HCT116 (cell line): ENCODE measurements around the gene CIC. TPM values are rescaled to one million over a fixed set of nuclear protein-coding genes. Genes with fewer than 3 reads are reported as not detected.

Experiments
- ATAC-seq: fragments of 200-7000 bp; cut with Tn5 transposase; 2 replicates; pipeline ENCODE4 v1.9.1; 2020; ENCODE audit warnings: mild to moderate bottlenecking, moderate library complexity
- BruUV-seq: library from RNA; stranded (reverse); fragments of 400-500 nt; replicated peaks from 2 replicates; lab custom pipeline; 2021; lab: Mats Ljungman, UMichigan
- CTCF ChIA-PET: fragments of 300-600 bp; sonication (Branson Sonifier 250); formaldehyde crosslinking; loops from one replicate; lab custom pipeline; 2021; ENCODE audit warnings: antibody characterized with exemption; lab: Charles Lee
- POLR2A ChIA-PET: fragments of 300-600, 350-600 bp; sonication (Branson Sonifier 250); formaldehyde crosslinking; loops from one replicate; lab custom pipeline; 2021; ENCODE audit warnings: antibody characterized with exemption; lab: Charles Lee
- RAD21 ChIA-PET, 2 experiments: fragments of 300-600 bp; sonication (Branson Sonifier 250); formaldehyde crosslinking; loops; one replicate each; lab custom pipeline; 2023; ENCODE audit warnings: low total read pairs in 2 of 2; ENCODE audit not compliant: uncharacterized antibody in 2 of 2, unreplicated experiment in 2 of 2, low non-redundant PET in 1 of 2; lab: Charles Lee
- DNase-seq: peaks from one replicate; pipeline ENCODE4 v3.0.0-alpha.2; 2010; ENCODE audit warnings: low read depth, low spot score
- H2AFZ ChIP-seq: fragments of 200-600 bp; shearing (Covaris generic), sonication (generic); 2 replicates; pipeline ENCODE4 v1.6.1; 2017; ENCODE audit warnings: low read depth, mixed run types, mixed read lengths, antibody characterized with exemption, low read length; ENCODE audit not compliant: poor library complexity, severe bottlenecking
- H3K27ac ChIP-seq: 2 replicates; pipeline ENCODE4 v1.5.1; 2012; ENCODE audit warnings: low read depth, low read length
- H3K27me3 ChIP-seq: fragments of 200-600 bp; sonication (generic); 2 replicates; pipeline ENCODE4 v1.6.1; 2016; ENCODE audit warnings: mixed run types, low read length, mixed read lengths; ENCODE audit not compliant: insufficient read depth
- H3K36me3 ChIP-seq, 2 experiments: fragments of 200-500 bp in 1 of 2; fragments of 200-600 bp in 1 of 2; sonication (Bioruptor generic) in 1 of 2; sonication (generic) in 1 of 2; 2 replicates each; pipeline versions ENCODE4 v1.5.1 to v1.6.1; 2014 to 2016; ENCODE audit warnings: low read length in 2 of 2, inconsistent platforms in 1 of 2, mixed read lengths in 1 of 2, mixed run types in 1 of 2; ENCODE audit not compliant: insufficient read depth in 2 of 2, control insufficient read depth in 1 of 2
- H3K4me1 ChIP-seq, 2 experiments: fragments of 200-600 bp in 1 of 2; sonication (generic) in 1 of 2; 2 replicates each; pipeline versions ENCODE4 v1.5.1 to v1.6.1; 2012 to 2017; ENCODE audit warnings: low read length in 2 of 2, inconsistent platforms in 1 of 2, mild to moderate bottlenecking in 1 of 2, mixed read lengths in 1 of 2, mixed run types in 1 of 2, moderate library complexity in 1 of 2; ENCODE audit not compliant: insufficient read depth in 2 of 2, control insufficient read depth in 1 of 2
- H3K4me2 ChIP-seq: fragments of 200-600 bp; sonication (generic); 2 replicates; pipeline ENCODE4 v1.6.1; 2017; ENCODE audit warnings: mixed run types, low read length, mixed read lengths
- H3K4me3 ChIP-seq, 2 experiments: fragments of 200-600 bp in 1 of 2; sonication (generic) in 1 of 2; replicated peaks in 1 of 2; 2 replicates each; pipeline ENCODE4 v1.5.1; 2011 to 2016; ENCODE audit warnings: low read length in 2 of 2, control low read depth in 1 of 2, low read depth in 1 of 2, mild to moderate bottlenecking in 1 of 2, mixed read lengths in 1 of 2, mixed run types in 1 of 2
- H3K79me2 ChIP-seq: fragments of 200-600 bp; sonication (generic); 2 replicates; pipeline ENCODE4 v1.6.1; 2017; ENCODE audit warnings: mild to moderate bottlenecking, mixed run types, low read length, moderate library complexity, mixed read lengths; ENCODE audit not compliant: insufficient read depth
- H3K9ac ChIP-seq: fragments of 200-600 bp; sonication (generic); 2 replicates; pipeline ENCODE4 v1.6.1; 2016; ENCODE audit warnings: low read length, mixed read lengths
- H3K9me2 ChIP-seq: fragments of 200-600 bp; sonication (generic), shearing (Covaris generic); 2 replicates; pipeline ENCODE4 v1.6.1; 2017; ENCODE audit warnings: mixed run types, mild to moderate bottlenecking, moderate library complexity; ENCODE audit not compliant: insufficient read depth
- H3K9me3 ChIP-seq, 2 experiments: fragments of 200-500 bp in 1 of 2; fragments of 200-600 bp in 1 of 2; sonication (Bioruptor generic) in 1 of 2; sonication (generic) in 1 of 2; 2 replicates each; pipeline ENCODE4 v1.6.1; 2014 to 2017; ENCODE audit warnings: low read length in 2 of 2, mixed read lengths in 2 of 2, inconsistent platforms in 1 of 2, low read depth in 1 of 2, mild to moderate bottlenecking in 1 of 2, mixed run types in 1 of 2, moderate library complexity in 1 of 2; ENCODE audit not compliant: control insufficient read depth in 1 of 2, insufficient read depth in 1 of 2
- H4K20me1 ChIP-seq: fragments of 200-600 bp; sonication (generic), shearing (Covaris generic); 2 replicates; pipeline ENCODE4 v1.6.1; 2017; ENCODE audit warnings: mixed run types, mild to moderate bottlenecking, moderate library complexity; ENCODE audit not compliant: insufficient read depth
- ATF3 ChIP-seq: IDR thresholded peaks from 2 replicates; pipeline ENCODE4 v1.6.1; 2012
- CBX3 ChIP-seq: IDR thresholded peaks from 2 replicates; pipeline ENCODE4 v1.6.1; 2012; ENCODE audit warnings: low read depth
- CTCF ChIP-seq, 3 experiments: fragments of 200-600 bp in 1 of 3; sonication (generic) in 1 of 3; IDR thresholded peaks in 2 of 3; conservative IDR thresholded peaks in 1 of 3; 2 replicates each; pipeline ENCODE4 v1.5.1; 2012 to 2017; ENCODE audit warnings: low read depth in 2 of 3, low read length in 2 of 3, antibody characterized with exemption in 1 of 3, borderline replicate concordance in 1 of 3, control low read depth in 1 of 3, mild to moderate bottlenecking in 1 of 3, mixed read lengths in 1 of 3, mixed run types in 1 of 3, moderate library complexity in 1 of 3; ENCODE audit not compliant: insufficient read depth in 1 of 3
- ELF1 ChIP-seq: IDR thresholded peaks from 2 replicates; pipeline ENCODE4 v1.6.1; 2012; ENCODE audit warnings: low read depth, borderline replicate concordance
- EZH2 ChIP-seq: fragments of 200-600 bp; sonication (generic); IDR thresholded peaks from 2 replicates; pipeline ENCODE4 v1.6.1; 2017; ENCODE audit warnings: antibody characterized with exemption, mixed run types
- EZH2phosphoT487 ChIP-seq: fragments of 200-600 bp; IDR thresholded peaks from 2 replicates; pipeline ENCODE4 v1.6.1; 2018; ENCODE audit warnings: antibody characterized with exemption, borderline replicate concordance
- FOSL1 ChIP-seq: IDR thresholded peaks from 2 replicates; pipeline ENCODE4 v1.6.1; 2012; ENCODE audit warnings: low read depth
- JUND ChIP-seq: IDR thresholded peaks from 2 replicates; pipeline ENCODE4 v1.6.1; 2012
- POLR2A ChIP-seq: IDR thresholded peaks from 2 replicates; pipeline ENCODE4 v1.7.0; 2011; ENCODE audit warnings: borderline replicate concordance; ENCODE audit not compliant: insufficient read depth, insufficient read length; ENCODE audit errors: extremely low read depth
- POLR2AphosphoS5 ChIP-seq: IDR thresholded peaks from 2 replicates; pipeline ENCODE4 v1.6.1; 2011; ENCODE audit warnings: mild to moderate bottlenecking, low read depth, low read length, moderate library complexity
- SIN3A ChIP-seq: IDR thresholded peaks from 2 replicates; pipeline ENCODE4 v1.6.1; 2012; ENCODE audit warnings: low read depth
- TCF7L2 ChIP-seq: IDR thresholded peaks from 2 replicates; pipeline ENCODE4 v1.7.0; 2011; ENCODE audit warnings: borderline replicate concordance, inconsistent platforms; ENCODE audit not compliant: insufficient read depth, insufficient read length; ENCODE audit errors: extremely low read depth
- YY1 ChIP-seq: IDR thresholded peaks from 2 replicates; pipeline ENCODE4 v1.6.1; 2011; ENCODE audit warnings: low read length, low read depth, moderate library complexity, mild to moderate bottlenecking; ENCODE audit not compliant: insufficient replicate concordance; ENCODE audit errors: extremely low read depth
- ZNF274 ChIP-seq: fragments of 200-500 bp; sonication (Bioruptor generic); IDR thresholded peaks from 2 replicates; pipeline ENCODE4 v1.6.1; 2014; ENCODE audit warnings: mild to moderate bottlenecking, low read depth, low read length, inconsistent platforms
- intact Hi-C: fragments of 100-400 bp; cut with micrococcal nuclease; formaldehyde crosslinking; loops from 2 replicates; pipeline ENCODE4 v1.10.0; 2022
- total RNA-seq: library from RNA; stranded (reverse); gene quantifications from one replicate; pipeline ENCODE4 v1.2.1, GENCODE V29; 2021; ENCODE audit not compliant: unreplicated experiment

The CIC gene
- total RNA-seq, 1 experiment from 2014 or later = 52.0 TPM

GRCh38 chr19:42292963-42293362 lies 23.9 kb downstream of the CIC start:
- RAD21 ChIA-PET = no interaction called here

GRCh38 chr19:42293540-42293939 lies 24.5 kb downstream of the CIC start:
- H3K4me3 ChIP-seq = no peak overlapping the region
- BruUV-seq = no TSS peak
- DNase-seq = no peak
- no peak overlapping the region for H3K9ac ChIP-seq
- CTCF ChIA-PET = interaction anchor here (1.0 to 1.3 kb wide), 2 partner anchors 9 kb away, joined by 3 read pairs; partner anchors contain the start of gene PAFAH1B3
- peaks cover 12 to 26% of the 10 kb centered on the region in 2 experiments; a peak in 3 of 4 replicates for H3K4me1 ChIP-seq
- H4K20me1 ChIP-seq = no peaks in the 10 kb centered on the region
- H3K79me2 ChIP-seq = no peaks in the 10 kb centered on the region
- ATAC-seq = no peak
- no peaks in the 10 kb centered on the region for H3K27me3 ChIP-seq
- H3K36me3 ChIP-seq = peaks cover 11 to 16% of the 10 kb centered on the region in 2 experiments; a peak in 3 of 4 replicates
- TF ChIP-seq ELF1 (no peak), CTCF (IDR thresholded peaks at IDR 0.05 in 2 of 3, conservative IDR thresholded peaks at IDR 0.05 in 1 of 3; ENCODE audit: borderline replicate concordance in 1 of 3, insufficient read depth in 1 of 3, low read depth in 2 of 3, low read length in 2 of 3) (peak in 2 of 3 experiments; percentile 22 to 34; a peak in 2 of 6 replicates)
- TF ChIP-seq, all 23 proteins: peak for 1
- H2AFZ ChIP-seq = no peak overlapping the region
- intact Hi-C loops = no loop called here
- POLR2A ChIA-PET = no interaction called here
- H3K9me2 ChIP-seq = no peaks in the 10 kb centered on the region
- no peak overlapping the region for H3K27ac ChIP-seq
- no peaks in the 10 kb centered on the region for H3K9me3 ChIP-seq
- no peak overlapping the region for H3K4me2 ChIP-seq
- RAD21 ChIA-PET = no interaction called here

More at GRCh38 chr19:42292963-42293362, 23.9 kb downstream of the CIC start:
- no peak overlapping the region for H3K4me2 ChIP-seq
- ATAC-seq (no peak), DNase-seq (no peak)
- peaks cover 10 to 26% of the 10 kb centered on the region in 2 experiments; a peak in 3 of 4 replicates for H3K4me1 ChIP-seq
- H3K36me3 ChIP-seq = peaks cover 12 to 16% of the 10 kb centered on the region in 2 experiments; a peak in 3 of 4 replicates
- H3K27me3 ChIP-seq = no peaks in the 10 kb centered on the region
- intact Hi-C loops = no loop called here
- H3K9me2 ChIP-seq = no peaks in the 10 kb centered on the region
- H3K4me3 ChIP-seq = no peak overlapping the region
- no peaks in the 10 kb centered on the region for H3K79me2 ChIP-seq
- ChIA-PET POLR2A (interaction anchor here (0.9 kb wide), 1 partner anchor 9 kb away, joined by 3 read pairs; the partner anchor contains the start of genes PAFAH1B3 and PRR19), CTCF (interaction anchor here (1.0 to 1.3 kb wide), 2 partner anchors 9 kb away, joined by 3 read pairs; partner anchors contain the start of gene PAFAH1B3)
- no TSS peak for BruUV-seq
- H2AFZ ChIP-seq = no peak overlapping the region
- H4K20me1 ChIP-seq = no peaks in the 10 kb centered on the region
- no peak overlapping the region for H3K9ac ChIP-seq
- H3K27ac ChIP-seq = no peak overlapping the region; the same call in 1 of the 2 replicates
- H3K9me3 ChIP-seq = no peaks in the 10 kb centered on the region
- TF ChIP-seq YY1 (no peak), JUND (no peak), EZH2 (no peak), SIN3A (no peak), POLR2A (no peak), POLR2AphosphoS5 (no peak), ELF1 (no peak), EZH2phosphoT487 (no peak), ATF3 (no peak), ZNF274 (no peak), FOSL1 (no peak), CBX3 (no peak), TCF7L2 (no peak)
